Rectal smooth muscle tissue (tissue), 1 donor: ENCODE data around the gene UNC119.

Experiments used
- H3K27ac ChIP-seq: one replicate; pipeline ENCODE4 v1.7.0; 2013; ENCODE audit warnings: low read depth, low read length, inconsistent platforms
- H3K27me3 ChIP-seq: one replicate; pipeline ENCODE4 v1.7.0; 2013; ENCODE audit warnings: low read length; ENCODE audit not compliant: control insufficient read depth, insufficient read depth
- H3K36me3 ChIP-seq: one replicate; pipeline ENCODE4 v1.7.0; 2013; ENCODE audit warnings: low read length; ENCODE audit not compliant: control insufficient read depth, insufficient read depth
- H3K4me1 ChIP-seq: one replicate; pipeline ENCODE4 v1.7.0; 2013; ENCODE audit warnings: low read length; ENCODE audit not compliant: control insufficient read depth, insufficient read depth
- H3K4me3 ChIP-seq: one replicate; pipeline ENCODE4 v1.7.0; 2013; ENCODE audit warnings: low read length
- H3K9ac ChIP-seq: one replicate; pipeline ENCODE4 v1.7.0; 2013; ENCODE audit warnings: low read length

UNC119 gene

DNA sequence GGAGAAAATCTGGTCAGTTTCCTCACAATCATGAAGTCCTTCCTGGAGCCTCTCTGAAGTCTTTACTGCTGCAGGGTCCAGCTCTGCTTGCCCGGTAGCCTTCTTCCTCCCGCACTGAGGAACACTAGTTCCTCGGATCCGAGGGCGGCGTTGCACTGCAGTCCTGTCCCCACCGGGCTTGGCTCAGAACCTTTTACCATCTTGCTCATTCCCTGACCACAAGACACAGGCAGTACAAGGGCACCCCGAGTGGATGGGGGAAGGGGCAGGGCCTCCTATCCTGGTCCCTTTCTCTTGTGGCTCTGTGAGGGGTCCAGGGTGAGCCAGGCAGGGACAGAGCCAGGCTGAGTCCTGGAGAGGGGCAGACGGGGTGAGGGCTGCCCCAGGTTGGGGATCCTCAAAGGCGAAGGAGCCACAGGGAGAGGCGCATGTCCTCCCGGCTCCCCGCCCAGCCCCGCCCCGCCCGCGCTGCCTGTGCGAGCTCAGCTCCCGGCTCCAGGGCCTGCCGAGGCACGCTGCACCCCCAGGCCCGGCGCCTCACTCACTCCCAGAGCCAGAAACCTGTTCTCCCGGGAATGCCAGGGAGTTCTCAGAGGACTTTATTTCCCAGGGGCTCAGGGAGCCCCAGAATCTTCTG lies 44.7 kb downstream of the UNC119 start:
- Histone ChIP-seq H3K36me3 (no peaks in the 10 kb centered on the region), H3K9ac (no peak overlapping the region), H3K27me3 (peaks cover 4% of the 10 kb centered on the region), H3K4me3 (no peak overlapping the region), H3K4me1 (no peaks in the 10 kb centered on the region), H3K27ac (no peak overlapping the region)

- H3K27ac ChIP-seq: no peak overlapping the region
- H3K4me1 ChIP-seq: no peaks in the 10 kb centered on the region
- H3K4me3 ChIP-seq: no peak overlapping the region
Measured at GRCh38 chr17:28506763-28507487, 45.5 kb downstream of the UNC119 start.

GRCh38 chr17:28505986-28506665 lies 46.3 kb downstream of the UNC119 start, which contains the start of gene FOXN1:
Gene FOXN1, plus strand, starts transcription at chr17:28506348. Its CDS starts 17,622 bp downstream, at chr17:28523970.
- no peak within 1 kb of the TSS for H3K27ac ChIP-seq
- H3K4me3 ChIP-seq: no peak within 1 kb of the TSS
- H3K27me3 ChIP-seq: peaks cover 4% of the 10 kb centered on the region
- no peaks in the 10 kb centered on the region for H3K36me3 ChIP-seq
- H3K9ac ChIP-seq: no peak within 1 kb of the TSS
- no peaks in the 10 kb centered on the region for H3K4me1 ChIP-seq

More at GRCh38 chr17:28506763-28507487, 45.5 kb downstream of the UNC119 start:
- H3K27me3 ChIP-seq: peaks cover 4% of the 10 kb centered on the region
- H3K36me3 ChIP-seq: no peaks in the 10 kb centered on the region
- H3K9ac ChIP-seq: no peak overlapping the region

DNA sequence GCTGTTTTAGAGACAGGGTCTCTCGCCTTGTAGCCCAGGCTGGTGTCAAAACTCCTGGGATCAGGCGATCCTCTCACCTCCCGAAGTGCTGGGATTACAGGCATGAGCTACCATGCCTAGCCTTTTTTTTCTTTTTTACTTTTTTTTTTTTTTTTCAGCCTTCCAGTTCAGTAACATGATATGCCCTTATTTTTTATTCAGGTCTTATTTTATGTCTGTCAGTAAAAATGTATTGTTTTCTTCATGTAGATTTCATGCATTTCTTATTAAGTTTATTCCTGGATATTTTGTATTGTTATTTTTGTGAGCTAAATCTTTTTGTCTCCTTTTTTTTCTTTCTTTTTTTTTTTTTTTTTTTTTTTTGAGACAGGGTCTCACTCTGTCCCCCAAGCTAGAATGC lies 49.0 kb downstream of the UNC119 start:
- H3K4me1 ChIP-seq: no peaks in the 10 kb centered on the region
- no peaks in the 10 kb centered on the region for H3K36me3 ChIP-seq
- H3K27ac ChIP-seq: no peak overlapping the region
- no peak overlapping the region for H3K9ac ChIP-seq
- H3K4me3 ChIP-seq: no peak overlapping the region
- H3K27me3 ChIP-seq: peaks cover 4% of the 10 kb centered on the region

- Histone ChIP-seq H3K9ac (no peak overlapping the region), H3K4me3 (no peak overlapping the region), H3K27me3 (no peaks in the 10 kb centered on the region), H3K4me1 (no peaks in the 10 kb centered on the region), H3K36me3 (no peaks in the 10 kb centered on the region), H3K27ac (no peak overlapping the region)
Measured at GRCh38 chr17:28501421-28502284, 50.8 kb downstream of the UNC119 start.

GRCh38 chr17:28500712-28501379 lies 51.6 kb downstream of the UNC119 start:
- Histone ChIP-seq H3K36me3 (no peaks in the 10 kb centered on the region), H3K4me3 (no peak overlapping the region), H3K9ac (no peak overlapping the region), H3K4me1 (no peaks in the 10 kb centered on the region), H3K27ac (no peak overlapping the region), H3K27me3 (no peaks in the 10 kb centered on the region)

DNA sequence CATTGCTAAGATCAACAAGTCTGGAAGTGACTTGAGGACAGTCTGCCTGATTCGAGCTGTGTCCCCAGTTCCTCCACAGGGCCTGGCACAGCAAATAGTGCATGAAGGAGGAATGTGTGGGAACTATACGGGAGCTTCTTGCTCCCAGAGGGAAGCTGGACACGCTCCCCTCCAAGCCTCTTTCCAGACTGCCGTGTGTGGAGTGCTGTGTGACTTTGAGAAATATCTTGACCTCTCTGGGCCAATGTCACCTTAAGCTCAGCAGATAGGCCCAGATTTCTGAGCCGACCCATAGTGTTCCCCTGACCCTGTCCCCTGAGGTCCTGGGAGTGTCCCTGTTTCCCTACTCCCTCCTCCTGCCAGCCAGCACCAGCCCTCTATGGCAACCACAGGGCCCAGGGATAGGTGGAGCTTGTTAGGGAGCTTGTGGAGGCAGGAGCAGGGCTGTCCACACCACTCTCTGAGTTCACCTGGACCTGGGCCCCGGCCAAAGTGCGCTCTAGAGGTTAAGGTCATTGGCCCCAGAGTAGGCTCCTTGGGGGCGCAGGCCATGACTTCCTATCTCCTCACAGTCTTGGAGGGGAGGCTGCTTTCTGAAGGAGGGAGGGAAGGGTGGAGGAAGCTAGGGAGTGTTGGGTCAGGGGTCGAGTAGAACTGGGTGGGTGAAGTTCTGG lies 52.6 kb downstream of the UNC119 start:
- Histone ChIP-seq H3K4me3 (no peak overlapping the region), H3K4me1 (no peaks in the 10 kb centered on the region), H3K27ac (no peak overlapping the region), H3K27me3 (no peaks in the 10 kb centered on the region), H3K9ac (no peak overlapping the region), H3K36me3 (no peaks in the 10 kb centered on the region)

DNA sequence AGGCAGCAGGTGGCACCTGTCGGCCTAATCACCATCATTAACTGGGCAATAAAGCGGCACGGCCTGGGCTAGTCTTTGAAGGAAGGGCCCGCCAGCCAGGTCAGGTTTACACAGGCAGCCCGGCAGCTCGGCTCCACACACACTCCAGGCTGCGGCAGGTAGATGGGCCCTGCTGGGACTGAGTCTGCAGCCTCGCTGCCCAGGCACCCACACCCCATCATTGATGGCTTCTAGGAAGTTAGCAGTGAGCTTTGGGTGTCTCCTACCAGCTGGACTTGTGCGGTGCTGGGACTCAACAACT lies 53.1 kb downstream of the UNC119 start:
- Histone ChIP-seq H3K4me3 (no peak overlapping the region), H3K4me1 (no peaks in the 10 kb centered on the region), H3K9ac (no peak overlapping the region), H3K27ac (no peak overlapping the region), H3K36me3 (no peaks in the 10 kb centered on the region), H3K27me3 (no peaks in the 10 kb centered on the region)

- Histone ChIP-seq H3K4me1 (no peaks in the 10 kb centered on the region), H3K27ac (no peak overlapping the region)
Measured at GRCh38 chr17:28498652-28499363, 53.6 kb downstream of the UNC119 start.

GRCh38 chr17:28497931-28498330 lies 54.5 kb downstream of the UNC119 start:
- Histone ChIP-seq H3K27ac (no peak overlapping the region), H3K9ac (no peak overlapping the region), H3K36me3 (no peaks in the 10 kb centered on the region), H3K4me1 (no peaks in the 10 kb centered on the region), H3K4me3 (no peak overlapping the region), H3K27me3 (no peaks in the 10 kb centered on the region)

More at GRCh38 chr17:28498652-28499363, 53.6 kb downstream of the UNC119 start:
- Histone ChIP-seq H3K36me3 (no peaks in the 10 kb centered on the region), H3K4me3 (no peak overlapping the region), H3K27me3 (no peaks in the 10 kb centered on the region), H3K9ac (no peak overlapping the region)
